K562 (cell line): ENCODE results near the gene MRPS18B. TPM values are rescaled to one million over a fixed set of nuclear protein-coding genes. Genes with fewer than 3 reads are reported as not detected.

ENCODE experiments used
- BRD4 ChIP-seq: fragments of 200-600 bp; sonication (generic); IDR thresholded peaks from 2 replicates; pipeline ENCODE4 v1.6.1; 2017; ENCODE audit warnings: inconsistent platforms
- EP300 ChIP-seq: IDR thresholded peaks from 2 replicates; pipeline ENCODE4 v1.6.1; 2012; ENCODE audit warnings: low read length, improper control_type of control experiment
- GTF2E2 ChIP-seq: fragments of 200-800 bp; sonication (Bioruptor generic); IDR thresholded peaks from 2 replicates; pipeline ENCODE4 v1.6.1; 2016; ENCODE audit warnings: missing genetic modification characterization, missing compliant biosample characterization
- LEF1 ChIP-seq: fragments of 450-650 bp; IDR thresholded peaks from 2 replicates; pipeline ENCODE4 v1.6.1; 2016; ENCODE audit warnings: mild to moderate bottlenecking
- MCM2 ChIP-seq: fragments of 450-650 bp; IDR thresholded peaks from 2 replicates; pipeline ENCODE4 v1.6.1; 2017; ENCODE audit warnings: low read depth, mild to moderate bottlenecking
- NCOA6 ChIP-seq: fragments of 450-650 bp; IDR thresholded peaks from 2 replicates; pipeline ENCODE4 v1.6.1; 2017; ENCODE audit warnings: mild to moderate bottlenecking
- NFRKB ChIP-seq: fragments of 450-650 bp; IDR thresholded peaks from 2 replicates; pipeline ENCODE4 v1.6.1; 2016; ENCODE audit warnings: low read depth
- NUFIP1 ChIP-seq: fragments of 450-650 bp; IDR thresholded peaks from 2 replicates; pipeline ENCODE4 v1.6.1; 2018; ENCODE audit not compliant: partially characterized antibody
- SREBF1 ChIP-seq: fragments of 150-350 bp; IDR thresholded peaks from 2 replicates; pipeline ENCODE4 v1.6.1; 2014; ENCODE audit warnings: antibody characterized with exemption, low read depth, low read length, borderline replicate concordance
- TBL1XR1 ChIP-seq, 2 experiments: IDR thresholded peaks; 2 replicates each; pipeline ENCODE4 v1.6.1; 2012; ENCODE audit warnings: improper control_type of control experiment in 2 of 2, low read length in 2 of 2, mild to moderate bottlenecking in 1 of 2
- ZFPM2 ChIP-seq: fragments of 250-450 bp; sonication (Bioruptor Pico); IDR thresholded peaks from 2 replicates; pipeline ENCODE4 v1.5.1; 2022; ENCODE audit warnings: mild to moderate bottlenecking
- ZFX ChIP-seq: sonication (generic); formaldehyde crosslinking; IDR thresholded peaks from 2 replicates; pipeline ENCODE4 v1.8.0; 2022; ENCODE audit warnings: mild to moderate bottlenecking, missing genetic modification reagents, moderate library complexity
- ZNF197 ChIP-seq: fragments of 200-800 bp; sonication (Bioruptor generic); IDR thresholded peaks from 2 replicates; pipeline ENCODE4 v1.6.1; 2016; ENCODE audit warnings: low read depth, missing genetic modification characterization, missing compliant biosample characterization
- polyA plus RNA-seq, 8 experiments: library from polyadenylated mRNA; depleted of rRNA in 4 of 8; stranded (reverse) in 5 of 8; unstranded in 3 of 8; fragments of >200 nt; fragmentation: Nextera tagmentation in 2 of 8; fragmentation: Illumina TruSeq in 1 of 8; extraction: Ambion mirVana in 2 of 8; extraction: Trizol in 1 of 8; gene quantifications; 2 replicates each; pipeline versions ENCODE4 v1.2.1 to v1.2.3, GENCODE V29; 2011 to 2014; ENCODE audit warnings: inconsistent platforms in 1 of 8, missing spikeins in 1 of 8
- total RNA-seq, 7 experiments: library from RNA; depleted of rRNA in 6 of 7; stranded (reverse); fragments of >200 nt in 6 of 7; fragmentation: Illumina TruSeq in 2 of 7; extraction: Trizol in 2 of 7; gene quantifications; 2 replicates each; pipeline versions ENCODE4 v1.2.1 to v1.2.3, GENCODE V29; 2011 to 2021; ENCODE audit warnings: low replicate concordance in 1 of 7
- TF ChIP-seq, protein P1 (sequence below), 2 experiments: fragments of 450-650 bp; IDR thresholded peaks; 2 replicates each; pipeline ENCODE4 v1.6.1; 2018; ENCODE audit warnings: mild to moderate bottlenecking in 2 of 2, low read depth in 1 of 2; ENCODE audit not compliant: partially characterized antibody in 2 of 2
- TF ChIP-seq, protein P2 (sequence below): fragments of 250-450 bp; sonication (Bioruptor Pico); IDR thresholded peaks from 2 replicates; pipeline ENCODE4 v1.4.0; 2020; ENCODE audit warnings: mild to moderate bottlenecking, moderate library complexity
- TF ChIP-seq, protein P3 (sequence below): IDR thresholded peaks from 3 replicates; pipeline ENCODE4 v1.6.1; 2011; ENCODE audit warnings: borderline replicate concordance, mild to moderate bottlenecking; ENCODE audit not compliant: insufficient read length, insufficient read depth
- TF ChIP-seq, protein P4 (sequence below): fragments of 450-650 bp; formaldehyde crosslinking; IDR thresholded peaks from 2 replicates; pipeline ENCODE4 v1.4.0; 2020; ENCODE audit warnings: mild to moderate bottlenecking, moderate library complexity
- TF ChIP-seq, protein P5 (sequence below), 2 experiments: fragments of 450-650 bp in 1 of 2; sonication (generic) in 1 of 2; formaldehyde crosslinking in 1 of 2; IDR thresholded peaks in 1 of 2; conservative IDR thresholded peaks in 1 of 2; 2 replicates each; pipeline versions ENCODE4 v1.6.1 to v1.8.1; 2016 to 2023; ENCODE audit warnings: mild to moderate bottlenecking in 2 of 2, moderate library complexity in 2 of 2, inconsistent platforms in 1 of 2, missing genetic modification reagents in 1 of 2

The MRPS18B gene
- total and polyA plus RNA-seq, 9 of the 15 experiments (the other 6 are each of a cell fraction or from before 2014, with no cell fraction given) = 132 to 383 (median 178) TPM

DNA sequence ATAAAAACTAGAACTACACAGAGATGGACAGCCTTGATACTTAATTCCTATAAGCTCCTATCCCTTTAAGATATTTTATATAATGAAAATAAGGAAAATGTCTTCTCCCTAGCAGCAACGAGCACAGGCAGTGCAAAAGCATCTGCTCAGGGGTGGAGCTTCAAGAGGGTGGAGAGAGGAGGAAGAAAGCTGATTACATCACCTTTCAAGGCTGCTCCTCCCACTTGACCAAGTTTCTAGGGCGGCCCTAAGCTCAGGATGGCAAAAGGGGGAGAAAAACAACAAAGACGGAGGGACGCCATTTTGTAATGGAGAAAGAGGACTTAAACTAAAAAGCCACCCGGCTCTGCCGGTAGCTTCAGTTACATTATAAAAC lies 2.8 kb upstream of the MRPS18B start (continued):
- TF ChIP-seq ZFPM2 (CRISPR knock-in tag) (no peak), EP300 (peak; percentile 12; the same call in 1 of the 2 replicates), NCOA6 (no peak), NFRKB (peak; percentile 100), MCM2 (no peak), ZNF197 (CRISPR knock-in tag) (no peak; the same call in 1 of the 2 replicates), LEF1 (no peak), TBL1XR1 (IDR thresholded peaks at IDR 0.05; ENCODE audit: low read length in 2 of 2) (peak in 1 of 2 experiments; percentile 58; a peak in 2 of 4 replicates), NUFIP1 (no peak), ZFX (no peak), GTF2E2 (tag) (peak; percentile 74; the same call in 1 of the 2 replicates), SREBF1 (no peak), BRD4 (no peak)
- TF ChIP-seq, protein P1, sequence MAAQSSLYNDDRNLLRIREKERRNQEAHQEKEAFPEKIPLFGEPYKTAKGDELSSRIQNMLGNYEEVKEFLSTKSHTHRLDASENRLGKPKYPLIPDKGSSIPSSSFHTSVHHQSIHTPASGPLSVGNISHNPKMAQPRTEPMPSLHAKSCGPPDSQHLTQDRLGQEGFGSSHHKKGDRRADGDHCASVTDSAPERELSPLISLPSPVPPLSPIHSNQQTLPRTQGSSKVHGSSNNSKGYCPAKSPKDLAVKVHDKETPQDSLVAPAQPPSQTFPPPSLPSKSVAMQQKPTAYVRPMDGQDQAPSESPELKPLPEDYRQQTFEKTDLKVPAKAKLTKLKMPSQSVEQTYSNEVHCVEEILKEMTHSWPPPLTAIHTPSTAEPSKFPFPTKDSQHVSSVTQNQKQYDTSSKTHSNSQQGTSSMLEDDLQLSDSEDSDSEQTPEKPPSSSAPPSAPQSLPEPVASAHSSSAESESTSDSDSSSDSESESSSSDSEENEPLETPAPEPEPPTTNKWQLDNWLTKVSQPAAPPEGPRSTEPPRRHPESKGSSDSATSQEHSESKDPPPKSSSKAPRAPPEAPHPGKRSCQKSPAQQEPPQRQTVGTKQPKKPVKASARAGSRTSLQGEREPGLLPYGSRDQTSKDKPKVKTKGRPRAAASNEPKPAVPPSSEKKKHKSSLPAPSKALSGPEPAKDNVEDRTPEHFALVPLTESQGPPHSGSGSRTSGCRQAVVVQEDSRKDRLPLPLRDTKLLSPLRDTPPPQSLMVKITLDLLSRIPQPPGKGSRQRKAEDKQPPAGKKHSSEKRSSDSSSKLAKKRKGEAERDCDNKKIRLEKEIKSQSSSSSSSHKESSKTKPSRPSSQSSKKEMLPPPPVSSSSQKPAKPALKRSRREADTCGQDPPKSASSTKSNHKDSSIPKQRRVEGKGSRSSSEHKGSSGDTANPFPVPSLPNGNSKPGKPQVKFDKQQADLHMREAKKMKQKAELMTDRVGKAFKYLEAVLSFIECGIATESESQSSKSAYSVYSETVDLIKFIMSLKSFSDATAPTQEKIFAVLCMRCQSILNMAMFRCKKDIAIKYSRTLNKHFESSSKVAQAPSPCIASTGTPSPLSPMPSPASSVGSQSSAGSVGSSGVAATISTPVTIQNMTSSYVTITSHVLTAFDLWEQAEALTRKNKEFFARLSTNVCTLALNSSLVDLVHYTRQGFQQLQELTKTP (IDR thresholded peaks at IDR 0.05; ENCODE audit: low read depth in 1 of 2, partially characterized antibody in 2 of 2) = no peak
- TF ChIP-seq, protein P2, sequence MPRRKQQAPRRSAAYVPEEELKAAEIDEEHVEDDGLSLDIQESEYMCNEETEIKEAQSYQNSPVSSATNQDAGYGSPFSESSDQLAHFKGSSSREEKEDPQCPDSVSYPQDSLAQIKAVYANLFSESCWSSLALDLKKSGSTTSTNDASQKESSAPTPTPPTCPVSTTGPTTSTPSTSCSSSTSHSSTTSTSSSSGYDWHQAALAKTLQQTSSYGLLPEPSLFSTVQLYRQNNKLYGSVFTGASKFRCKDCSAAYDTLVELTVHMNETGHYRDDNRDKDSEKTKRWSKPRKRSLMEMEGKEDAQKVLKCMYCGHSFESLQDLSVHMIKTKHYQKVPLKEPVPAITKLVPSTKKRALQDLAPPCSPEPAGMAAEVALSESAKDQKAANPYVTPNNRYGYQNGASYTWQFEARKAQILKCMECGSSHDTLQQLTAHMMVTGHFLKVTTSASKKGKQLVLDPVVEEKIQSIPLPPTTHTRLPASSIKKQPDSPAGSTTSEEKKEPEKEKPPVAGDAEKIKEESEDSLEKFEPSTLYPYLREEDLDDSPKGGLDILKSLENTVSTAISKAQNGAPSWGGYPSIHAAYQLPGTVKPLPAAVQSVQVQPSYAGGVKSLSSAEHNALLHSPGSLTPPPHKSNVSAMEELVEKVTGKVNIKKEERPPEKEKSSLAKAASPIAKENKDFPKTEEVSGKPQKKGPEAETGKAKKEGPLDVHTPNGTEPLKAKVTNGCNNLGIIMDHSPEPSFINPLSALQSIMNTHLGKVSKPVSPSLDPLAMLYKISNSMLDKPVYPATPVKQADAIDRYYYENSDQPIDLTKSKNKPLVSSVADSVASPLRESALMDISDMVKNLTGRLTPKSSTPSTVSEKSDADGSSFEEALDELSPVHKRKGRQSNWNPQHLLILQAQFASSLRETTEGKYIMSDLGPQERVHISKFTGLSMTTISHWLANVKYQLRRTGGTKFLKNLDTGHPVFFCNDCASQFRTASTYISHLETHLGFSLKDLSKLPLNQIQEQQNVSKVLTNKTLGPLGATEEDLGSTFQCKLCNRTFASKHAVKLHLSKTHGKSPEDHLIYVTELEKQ (CRISPR knock-in tag) = no peak
- TF ChIP-seq, protein P3, sequence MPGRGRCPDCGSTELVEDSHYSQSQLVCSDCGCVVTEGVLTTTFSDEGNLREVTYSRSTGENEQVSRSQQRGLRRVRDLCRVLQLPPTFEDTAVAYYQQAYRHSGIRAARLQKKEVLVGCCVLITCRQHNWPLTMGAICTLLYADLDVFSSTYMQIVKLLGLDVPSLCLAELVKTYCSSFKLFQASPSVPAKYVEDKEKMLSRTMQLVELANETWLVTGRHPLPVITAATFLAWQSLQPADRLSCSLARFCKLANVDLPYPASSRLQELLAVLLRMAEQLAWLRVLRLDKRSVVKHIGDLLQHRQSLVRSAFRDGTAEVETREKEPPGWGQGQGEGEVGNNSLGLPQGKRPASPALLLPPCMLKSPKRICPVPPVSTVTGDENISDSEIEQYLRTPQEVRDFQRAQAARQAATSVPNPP = no peak
- TF ChIP-seq, protein P4, sequence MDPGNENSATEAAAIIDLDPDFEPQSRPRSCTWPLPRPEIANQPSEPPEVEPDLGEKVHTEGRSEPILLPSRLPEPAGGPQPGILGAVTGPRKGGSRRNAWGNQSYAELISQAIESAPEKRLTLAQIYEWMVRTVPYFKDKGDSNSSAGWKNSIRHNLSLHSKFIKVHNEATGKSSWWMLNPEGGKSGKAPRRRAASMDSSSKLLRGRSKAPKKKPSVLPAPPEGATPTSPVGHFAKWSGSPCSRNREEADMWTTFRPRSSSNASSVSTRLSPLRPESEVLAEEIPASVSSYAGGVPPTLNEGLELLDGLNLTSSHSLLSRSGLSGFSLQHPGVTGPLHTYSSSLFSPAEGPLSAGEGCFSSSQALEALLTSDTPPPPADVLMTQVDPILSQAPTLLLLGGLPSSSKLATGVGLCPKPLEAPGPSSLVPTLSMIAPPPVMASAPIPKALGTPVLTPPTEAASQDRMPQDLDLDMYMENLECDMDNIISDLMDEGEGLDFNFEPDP (CRISPR knock-in tag) = no peak
- TF ChIP-seq, protein P5, sequence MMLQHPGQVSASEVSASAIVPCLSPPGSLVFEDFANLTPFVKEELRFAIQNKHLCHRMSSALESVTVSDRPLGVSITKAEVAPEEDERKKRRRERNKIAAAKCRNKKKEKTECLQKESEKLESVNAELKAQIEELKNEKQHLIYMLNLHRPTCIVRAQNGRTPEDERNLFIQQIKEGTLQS (IDR thresholded peaks at IDR 0.05) = peak; percentile 99
- TF ChIP-seq, protein P5 (CRISPR knock-in tag; conservative IDR thresholded peaks at IDR 0.05) = no peak; the same call in 1 of the 2 replicates
